NCI-H2227 treated with DMSO at 0.1 percent for 48 hours (cell line): ENCODE measurements around the gene MYOT.
A peak's percentile ranks its signal among the peaks of the same experiment; 100 is the strongest.

Source experiments
- DNase-seq: peaks from one replicate; lab custom pipeline; 2025; lab: John Stamatoyannopoulos, UW

The MYOT gene

GRCh38 chr5:137902408-137903133 is 34.9 kb downstream of the MYOT start:
- no peak for DNase-seq

- no peak for DNase-seq
Observed at GRCh38 chr5:137914758-137915157, 47.1 kb downstream of the MYOT start.

- DNase-seq = no peak
Observed at GRCh38 chr5:137916923-137917322, 49.3 kb downstream of the MYOT start.

- no peak for DNase-seq
Observed at GRCh38 chr5:137921931-137922330, 54.3 kb downstream of the MYOT start.

- no peak for DNase-seq
Observed at GRCh38 chr5:137923856-137924255, 56.2 kb downstream of the MYOT start.

- DNase-seq = no peak
Observed at GRCh38 chr5:137932800-137933199, 65.1 kb downstream of the MYOT start.

- no peak for DNase-seq
Observed at GRCh38 chr5:137933491-137933911, 65.8 kb downstream of the MYOT start.

GRCh38 chr5:137935190-137935589 is 67.5 kb downstream of the MYOT start:
- DNase-seq = peak; percentile 34

- DNase-seq = peak; percentile 40
Observed at GRCh38 chr5:137935694-137936093, 68.0 kb downstream of the MYOT start.
